WTC11 (cell line): ENCODE measurements around the gene RAP1GAP. TPM values are rescaled to one million over a fixed set of nuclear protein-coding genes. Genes with fewer than 3 reads are reported as not detected.

ENCODE experiments used
- ATAC-seq: fragments of 200-7000 bp; cut with Tn5 transposase; 2 replicates; pipeline ENCODE4 v1.10.0; 2021; ENCODE audit warnings: mild to moderate bottlenecking, moderate library complexity
- CTCF ChIA-PET: fragments of 300-600 bp; sonication (Branson Sonifier 250); formaldehyde crosslinking; loops from one replicate; lab custom pipeline; 2021; ENCODE audit warnings: antibody characterized with exemption; lab: Charles Lee
- POLR2A ChIA-PET: fragments of 350-600 bp; sonication (Branson Sonifier 250); formaldehyde crosslinking; loops from one replicate; lab custom pipeline; 2021; ENCODE audit warnings: antibody characterized with exemption; lab: Charles Lee
- DNase-seq: peaks from one replicate; pipeline ENCODE4 v3.0.0; 2021; ENCODE audit warnings: low spot score
- H3K27ac Mint-ChIP-seq: 2 replicates; pipeline ENCODE4 v1.8.0; 2021; ENCODE audit warnings: mixed read lengths
- H3K27me3 Mint-ChIP-seq: 2 replicates; pipeline ENCODE4 v1.8.0; 2021; ENCODE audit warnings: low read depth, mild to moderate bottlenecking, moderate library complexity, mixed read lengths
- H3K36me3 Mint-ChIP-seq: 2 replicates; pipeline ENCODE4 v1.8.0; 2021; ENCODE audit warnings: mixed read lengths
- H3K4me1 Mint-ChIP-seq: 2 replicates; pipeline ENCODE4 v1.8.0; 2022; ENCODE audit warnings: mixed read lengths
- H3K4me3 Mint-ChIP-seq: 2 replicates; pipeline ENCODE4 v1.8.0; 2021; ENCODE audit warnings: mild to moderate bottlenecking, moderate library complexity, mixed read lengths
- H3K9me3 Mint-ChIP-seq: 2 replicates; pipeline ENCODE4 v1.8.0; 2021; ENCODE audit warnings: mixed read lengths
- CBFB ChIP-seq: sonication (generic); formaldehyde crosslinking; IDR thresholded peaks from 2 replicates; pipeline ENCODE4 v1.8.1; 2022; ENCODE audit warnings: mild to moderate bottlenecking, low read depth, missing genetic modification reagents
- GABPB1 ChIP-seq: sonication (generic); formaldehyde crosslinking; IDR thresholded peaks from 2 replicates; pipeline ENCODE4 v1.8.1; 2023; ENCODE audit warnings: mild to moderate bottlenecking, missing genetic modification reagents
- GTF2I ChIP-seq: fragments of 250-450 bp; sonication (Bioruptor Pico); conservative IDR thresholded peaks from 2 replicates; pipeline ENCODE4 v1.4.0; 2021; ENCODE audit warnings: mild to moderate bottlenecking
- KAT7 ChIP-seq: sonication (generic); formaldehyde crosslinking; IDR thresholded peaks from 2 replicates; pipeline ENCODE4 v1.8.1; 2023; ENCODE audit warnings: missing genetic modification reagents, mild to moderate bottlenecking, borderline replicate concordance
- OVOL2 ChIP-seq: fragments of 250-450 bp; sonication (Bioruptor Pico); IDR thresholded peaks from 2 replicates; pipeline ENCODE4 v1.9.0; 2021; ENCODE audit warnings: mild to moderate bottlenecking, borderline replicate concordance
- RORB ChIP-seq: fragments of 250-450 bp; sonication (Bioruptor Pico); IDR thresholded peaks from 2 replicates; pipeline ENCODE4 v1.9.0; 2021; ENCODE audit warnings: mild to moderate bottlenecking
- SMAD3 ChIP-seq: sonication (generic); formaldehyde crosslinking; IDR thresholded peaks from 2 replicates; pipeline ENCODE4 v1.8.0; 2022; ENCODE audit warnings: missing genetic modification reagents, mild to moderate bottlenecking, borderline replicate concordance
- TCF7 ChIP-seq: sonication (generic); formaldehyde crosslinking; IDR thresholded peaks from 2 replicates; pipeline ENCODE4 v1.8.0; 2022; ENCODE audit warnings: mild to moderate bottlenecking, low read depth, missing genetic modification reagents, moderate library complexity
- TEAD1 ChIP-seq: sonication (generic); formaldehyde crosslinking; IDR thresholded peaks from 2 replicates; pipeline ENCODE4 v1.8.0; 2022; ENCODE audit warnings: mild to moderate bottlenecking, missing genetic modification reagents
- TP53 ChIP-seq: sonication (generic); formaldehyde crosslinking; IDR thresholded peaks from 2 replicates; pipeline ENCODE4 v1.8.1; 2023; ENCODE audit warnings: mild to moderate bottlenecking, missing genetic modification reagents
- ZBTB21 ChIP-seq: sonication (generic); formaldehyde crosslinking; IDR thresholded peaks from 2 replicates; pipeline ENCODE4 v1.8.1; 2023; ENCODE audit warnings: mild to moderate bottlenecking, missing genetic modification reagents, borderline replicate concordance
- ZNF416 ChIP-seq: fragments of 250-450 bp; sonication (Bioruptor Pico); IDR thresholded peaks from 2 replicates; pipeline ENCODE4 v1.9.0; 2021; ENCODE audit warnings: mild to moderate bottlenecking, inconsistent platforms
- total RNA-seq: library from RNA; stranded (reverse); gene quantifications from 3 replicates; pipeline ENCODE4 v1.2.3, GENCODE V29; 2021
- TF ChIP-seq, protein P1 (sequence below): sonication (generic); formaldehyde crosslinking; conservative IDR thresholded peaks from 2 replicates; pipeline ENCODE4 v1.8.1; 2023; ENCODE audit warnings: mild to moderate bottlenecking, low read depth, missing genetic modification reagents, moderate library complexity
- TF ChIP-seq, protein P2 (sequence below): sonication (generic); formaldehyde crosslinking; IDR thresholded peaks from 2 replicates; pipeline ENCODE4 v1.8.0; 2022; ENCODE audit warnings: mild to moderate bottlenecking, missing genetic modification reagents
- TF ChIP-seq, protein P3 (sequence below): fragments of 250-450 bp; sonication (Bioruptor Pico); IDR thresholded peaks from 2 replicates; pipeline ENCODE4 v2.1.2; 2022; ENCODE audit warnings: mild to moderate bottlenecking, moderate library complexity
- TF ChIP-seq, protein P4 (sequence below): sonication (generic); formaldehyde crosslinking; IDR thresholded peaks from 2 replicates; pipeline ENCODE4 v1.8.0; 2022; ENCODE audit warnings: missing genetic modification reagents
- TF ChIP-seq, protein P5 (sequence below): fragments of 250-450 bp; sonication (Bioruptor Pico); IDR thresholded peaks from 2 replicates; pipeline ENCODE4 v1.9.0; 2021; ENCODE audit warnings: mild to moderate bottlenecking
- TF ChIP-seq, protein P6 (sequence below): sonication (generic); formaldehyde crosslinking; IDR thresholded peaks from 2 replicates; pipeline ENCODE4 v1.8.1; 2023; ENCODE audit warnings: mild to moderate bottlenecking, moderate library complexity, missing genetic modification reagents
- TF ChIP-seq, protein P7 (sequence below): fragments of 250-450 bp; sonication (Bioruptor Pico); IDR thresholded peaks from 2 replicates; pipeline ENCODE4 v1.9.0; 2021; ENCODE audit warnings: moderate library complexity, mild to moderate bottlenecking, inconsistent platforms, borderline replicate concordance

RAP1GAP gene
- total RNA-seq, 1 experiment from 2014 or later: 7.6 TPM

DNA sequence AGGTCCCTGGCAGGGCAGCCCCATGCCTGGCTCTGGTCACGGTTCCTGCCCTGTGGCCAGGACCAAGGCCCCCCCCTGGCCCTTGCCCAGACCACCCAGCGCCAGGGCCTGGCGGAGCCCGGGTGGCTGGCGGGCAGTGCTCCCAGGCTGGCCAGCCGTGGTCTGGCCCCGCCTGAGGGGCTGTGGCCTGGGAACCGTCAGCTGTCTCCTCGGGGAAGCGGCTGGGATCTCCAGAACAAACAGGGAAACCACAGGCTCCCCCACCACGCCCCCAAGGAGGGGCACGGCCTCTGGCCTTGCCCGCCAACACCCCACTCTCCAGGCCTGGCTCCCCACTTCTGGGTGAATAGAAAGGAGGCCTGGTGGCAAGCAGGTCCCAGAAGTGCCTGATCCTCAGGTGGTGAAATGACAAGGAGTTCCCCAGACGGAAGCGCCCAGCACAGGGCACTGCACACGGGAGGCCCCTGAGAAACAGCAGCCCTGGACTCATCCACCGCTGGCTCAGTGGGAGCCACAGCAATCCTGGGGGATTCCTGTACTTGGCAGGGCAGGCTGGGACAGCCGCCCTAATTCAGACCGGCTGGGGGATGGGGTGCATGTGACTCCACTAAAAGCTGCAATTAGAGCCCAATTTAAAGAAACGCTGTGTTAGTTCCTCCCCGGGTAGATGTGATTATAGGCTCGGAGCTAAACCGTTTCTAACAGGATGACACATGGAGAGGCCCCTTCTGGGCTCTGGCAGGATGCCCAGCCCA is 78.9 kb downstream of the RAP1GAP start:
- TF ChIP-seq SMAD3 (no peak), TP53 (CRISPR knock-in tag) (no peak), CBFB (CRISPR knock-in tag) (no peak), ZBTB21 (CRISPR knock-in tag) (no peak), TCF7 (CRISPR knock-in tag) (no peak), GTF2I (CRISPR knock-in tag) (no peak), KAT7 (CRISPR knock-in tag) (no peak), OVOL2 (CRISPR knock-in tag) (no peak), TEAD1 (CRISPR knock-in tag) (no peak), ZNF416 (CRISPR knock-in tag) (no peak), RORB (no peak), GABPB1 (no peak)
- TF ChIP-seq, protein P1, sequence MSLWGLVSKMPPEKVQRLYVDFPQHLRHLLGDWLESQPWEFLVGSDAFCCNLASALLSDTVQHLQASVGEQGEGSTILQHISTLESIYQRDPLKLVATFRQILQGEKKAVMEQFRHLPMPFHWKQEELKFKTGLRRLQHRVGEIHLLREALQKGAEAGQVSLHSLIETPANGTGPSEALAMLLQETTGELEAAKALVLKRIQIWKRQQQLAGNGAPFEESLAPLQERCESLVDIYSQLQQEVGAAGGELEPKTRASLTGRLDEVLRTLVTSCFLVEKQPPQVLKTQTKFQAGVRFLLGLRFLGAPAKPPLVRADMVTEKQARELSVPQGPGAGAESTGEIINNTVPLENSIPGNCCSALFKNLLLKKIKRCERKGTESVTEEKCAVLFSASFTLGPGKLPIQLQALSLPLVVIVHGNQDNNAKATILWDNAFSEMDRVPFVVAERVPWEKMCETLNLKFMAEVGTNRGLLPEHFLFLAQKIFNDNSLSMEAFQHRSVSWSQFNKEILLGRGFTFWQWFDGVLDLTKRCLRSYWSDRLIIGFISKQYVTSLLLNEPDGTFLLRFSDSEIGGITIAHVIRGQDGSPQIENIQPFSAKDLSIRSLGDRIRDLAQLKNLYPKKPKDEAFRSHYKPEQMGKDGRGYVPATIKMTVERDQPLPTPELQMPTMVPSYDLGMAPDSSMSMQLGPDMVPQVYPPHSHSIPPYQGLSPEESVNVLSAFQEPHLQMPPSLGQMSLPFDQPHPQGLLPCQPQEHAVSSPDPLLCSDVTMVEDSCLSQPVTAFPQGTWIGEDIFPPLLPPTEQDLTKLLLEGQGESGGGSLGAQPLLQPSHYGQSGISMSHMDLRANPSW (CRISPR knock-in tag): no peak
- TF ChIP-seq, protein P2, sequence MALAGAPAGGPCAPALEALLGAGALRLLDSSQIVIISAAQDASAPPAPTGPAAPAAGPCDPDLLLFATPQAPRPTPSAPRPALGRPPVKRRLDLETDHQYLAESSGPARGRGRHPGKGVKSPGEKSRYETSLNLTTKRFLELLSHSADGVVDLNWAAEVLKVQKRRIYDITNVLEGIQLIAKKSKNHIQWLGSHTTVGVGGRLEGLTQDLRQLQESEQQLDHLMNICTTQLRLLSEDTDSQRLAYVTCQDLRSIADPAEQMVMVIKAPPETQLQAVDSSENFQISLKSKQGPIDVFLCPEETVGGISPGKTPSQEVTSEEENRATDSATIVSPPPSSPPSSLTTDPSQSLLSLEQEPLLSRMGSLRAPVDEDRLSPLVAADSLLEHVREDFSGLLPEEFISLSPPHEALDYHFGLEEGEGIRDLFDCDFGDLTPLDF: no peak
- TF ChIP-seq, protein P3, sequence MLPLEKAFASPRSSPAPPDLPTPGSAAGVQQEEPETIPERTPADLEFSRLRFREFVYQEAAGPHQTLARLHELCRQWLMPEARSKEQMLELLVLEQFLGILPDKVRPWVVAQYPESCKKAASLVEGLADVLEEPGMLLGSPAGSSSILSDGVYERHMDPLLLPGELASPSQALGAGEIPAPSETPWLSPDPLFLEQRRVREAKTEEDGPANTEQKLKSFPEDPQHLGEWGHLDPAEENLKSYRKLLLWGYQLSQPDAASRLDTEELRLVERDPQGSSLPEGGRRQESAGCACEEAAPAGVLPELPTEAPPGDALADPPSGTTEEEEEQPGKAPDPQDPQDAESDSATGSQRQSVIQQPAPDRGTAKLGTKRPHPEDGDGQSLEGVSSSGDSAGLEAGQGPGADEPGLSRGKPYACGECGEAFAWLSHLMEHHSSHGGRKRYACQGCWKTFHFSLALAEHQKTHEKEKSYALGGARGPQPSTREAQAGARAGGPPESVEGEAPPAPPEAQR (CRISPR knock-in tag): no peak
- TF ChIP-seq, protein P4, sequence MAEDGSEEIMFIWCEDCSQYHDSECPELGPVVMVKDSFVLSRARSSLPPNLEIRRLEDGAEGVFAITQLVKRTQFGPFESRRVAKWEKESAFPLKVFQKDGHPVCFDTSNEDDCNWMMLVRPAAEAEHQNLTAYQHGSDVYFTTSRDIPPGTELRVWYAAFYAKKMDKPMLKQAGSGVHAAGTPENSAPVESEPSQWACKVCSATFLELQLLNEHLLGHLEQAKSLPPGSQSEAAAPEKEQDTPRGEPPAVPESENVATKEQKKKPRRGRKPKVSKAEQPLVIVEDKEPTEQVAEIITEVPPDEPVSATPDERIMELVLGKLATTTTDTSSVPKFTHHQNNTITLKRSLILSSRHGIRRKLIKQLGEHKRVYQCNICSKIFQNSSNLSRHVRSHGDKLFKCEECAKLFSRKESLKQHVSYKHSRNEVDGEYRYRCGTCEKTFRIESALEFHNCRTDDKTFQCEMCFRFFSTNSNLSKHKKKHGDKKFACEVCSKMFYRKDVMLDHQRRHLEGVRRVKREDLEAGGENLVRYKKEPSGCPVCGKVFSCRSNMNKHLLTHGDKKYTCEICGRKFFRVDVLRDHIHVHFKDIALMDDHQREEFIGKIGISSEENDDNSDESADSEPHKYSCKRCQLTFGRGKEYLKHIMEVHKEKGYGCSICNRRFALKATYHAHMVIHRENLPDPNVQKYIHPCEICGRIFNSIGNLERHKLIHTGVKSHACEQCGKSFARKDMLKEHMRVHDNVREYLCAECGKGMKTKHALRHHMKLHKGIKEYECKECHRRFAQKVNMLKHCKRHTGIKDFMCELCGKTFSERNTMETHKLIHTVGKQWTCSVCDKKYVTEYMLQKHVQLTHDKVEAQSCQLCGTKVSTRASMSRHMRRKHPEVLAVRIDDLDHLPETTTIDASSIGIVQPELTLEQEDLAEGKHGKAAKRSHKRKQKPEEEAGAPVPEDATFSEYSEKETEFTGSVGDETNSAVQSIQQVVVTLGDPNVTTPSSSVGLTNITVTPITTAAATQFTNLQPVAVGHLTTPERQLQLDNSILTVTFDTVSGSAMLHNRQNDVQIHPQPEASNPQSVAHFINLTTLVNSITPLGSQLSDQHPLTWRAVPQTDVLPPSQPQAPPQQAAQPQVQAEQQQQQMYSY: no peak
- TF ChIP-seq, protein P5, sequence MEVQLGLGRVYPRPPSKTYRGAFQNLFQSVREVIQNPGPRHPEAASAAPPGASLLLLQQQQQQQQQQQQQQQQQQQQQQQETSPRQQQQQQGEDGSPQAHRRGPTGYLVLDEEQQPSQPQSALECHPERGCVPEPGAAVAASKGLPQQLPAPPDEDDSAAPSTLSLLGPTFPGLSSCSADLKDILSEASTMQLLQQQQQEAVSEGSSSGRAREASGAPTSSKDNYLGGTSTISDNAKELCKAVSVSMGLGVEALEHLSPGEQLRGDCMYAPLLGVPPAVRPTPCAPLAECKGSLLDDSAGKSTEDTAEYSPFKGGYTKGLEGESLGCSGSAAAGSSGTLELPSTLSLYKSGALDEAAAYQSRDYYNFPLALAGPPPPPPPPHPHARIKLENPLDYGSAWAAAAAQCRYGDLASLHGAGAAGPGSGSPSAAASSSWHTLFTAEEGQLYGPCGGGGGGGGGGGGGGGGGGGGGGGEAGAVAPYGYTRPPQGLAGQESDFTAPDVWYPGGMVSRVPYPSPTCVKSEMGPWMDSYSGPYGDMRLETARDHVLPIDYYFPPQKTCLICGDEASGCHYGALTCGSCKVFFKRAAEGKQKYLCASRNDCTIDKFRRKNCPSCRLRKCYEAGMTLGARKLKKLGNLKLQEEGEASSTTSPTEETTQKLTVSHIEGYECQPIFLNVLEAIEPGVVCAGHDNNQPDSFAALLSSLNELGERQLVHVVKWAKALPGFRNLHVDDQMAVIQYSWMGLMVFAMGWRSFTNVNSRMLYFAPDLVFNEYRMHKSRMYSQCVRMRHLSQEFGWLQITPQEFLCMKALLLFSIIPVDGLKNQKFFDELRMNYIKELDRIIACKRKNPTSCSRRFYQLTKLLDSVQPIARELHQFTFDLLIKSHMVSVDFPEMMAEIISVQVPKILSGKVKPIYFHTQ (CRISPR knock-in tag): no peak
- TF ChIP-seq, protein P6, sequence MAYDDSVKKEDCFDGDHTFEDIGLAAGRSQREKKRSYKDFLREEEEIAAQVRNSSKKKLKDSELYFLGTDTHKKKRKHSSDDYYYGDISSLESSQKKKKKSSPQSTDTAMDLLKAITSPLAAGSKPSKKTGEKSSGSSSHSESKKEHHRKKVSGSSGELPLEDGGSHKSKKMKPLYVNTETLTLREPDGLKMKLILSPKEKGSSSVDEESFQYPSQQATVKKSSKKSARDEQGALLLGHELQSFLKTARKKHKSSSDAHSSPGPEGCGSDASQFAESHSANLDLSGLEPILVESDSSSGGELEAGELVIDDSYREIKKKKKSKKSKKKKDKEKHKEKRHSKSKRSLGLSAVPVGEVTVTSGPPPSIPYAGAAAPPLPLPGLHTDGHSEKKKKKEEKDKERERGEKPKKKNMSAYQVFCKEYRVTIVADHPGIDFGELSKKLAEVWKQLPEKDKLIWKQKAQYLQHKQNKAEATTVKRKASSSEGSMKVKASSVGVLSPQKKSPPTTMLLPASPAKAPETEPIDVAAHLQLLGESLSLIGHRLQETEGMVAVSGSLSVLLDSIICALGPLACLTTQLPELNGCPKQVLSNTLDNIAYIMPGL (CRISPR knock-in tag): no peak
- TF ChIP-seq, protein P7, sequence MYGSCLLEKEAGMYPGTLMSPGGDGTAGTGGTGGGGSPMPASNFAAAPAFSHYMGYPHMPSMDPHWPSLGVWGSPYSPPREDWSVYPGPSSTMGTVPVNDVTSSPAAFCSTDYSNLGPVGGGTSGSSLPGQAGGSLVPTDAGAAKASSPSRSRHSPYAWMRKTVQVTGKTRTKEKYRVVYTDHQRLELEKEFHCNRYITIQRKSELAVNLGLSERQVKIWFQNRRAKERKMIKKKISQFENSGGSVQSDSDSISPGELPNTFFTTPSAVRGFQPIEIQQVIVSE (CRISPR knock-in tag): no peak
- DNase-seq: no peak
- H3K4me3 Mint-ChIP-seq: no peak overlapping the region
- peaks cover 23% of the 10 kb centered on the region for H3K4me1 Mint-ChIP-seq
- ChIA-PET POLR2A (no interaction called here), CTCF (interaction anchor here (0.6 to 1.6 kb wide), 2 partner anchors 51 to 320 kb away, joined by 3 read pairs; no protein-coding TSS in a partner anchor)
- peaks cover 3% of the 10 kb centered on the region; the same call in 1 of the 2 replicates for H3K27me3 Mint-ChIP-seq
- no peaks in the 10 kb centered on the region for H3K9me3 Mint-ChIP-seq
- no peaks in the 10 kb centered on the region for H3K36me3 Mint-ChIP-seq
- no peak for ATAC-seq
- H3K27ac Mint-ChIP-seq: no peak overlapping the region
